KG1 (cell line): ENCODE data around the gene KLHDC1.
"Not testable (repeated sequence)": the region's sequence is repeated elsewhere in the genome, so short reads cannot be mapped to it uniquely, and the experiment has no call there.

Experiments used
- DNase-seq: peaks from one replicate; lab custom pipeline; 2025; lab: John Stamatoyannopoulos, UW

The KLHDC1 gene

GRCh38 chr14:49721733-49722435 is 29.0 kb downstream of the KLHDC1 start:
- not testable (repeated sequence) for DNase-seq

DNA sequence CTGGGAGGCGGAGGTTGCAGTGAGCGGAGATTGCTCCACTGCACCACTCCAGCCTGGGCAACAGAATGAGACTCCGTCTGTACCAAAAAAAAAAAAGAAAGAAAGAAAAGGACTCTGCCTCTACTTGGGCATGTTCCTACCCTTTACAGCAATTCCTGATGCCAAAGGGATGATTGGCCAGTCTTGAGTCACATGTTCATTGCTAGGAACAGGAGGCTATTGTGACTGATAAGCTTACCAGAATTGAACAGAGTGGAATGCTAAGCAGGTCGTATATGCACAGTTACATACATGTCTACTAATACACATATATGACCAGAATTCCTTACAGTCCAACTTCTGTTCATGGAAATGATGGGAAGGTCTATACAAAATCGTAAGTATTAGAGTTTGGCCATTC is 34.3 kb downstream of the KLHDC1 start:
- no peak for DNase-seq

GRCh38 chr14:49732896-49733295 is 40.0 kb downstream of the KLHDC1 start:
- DNase-seq, result no peak

- no peak for DNase-seq
These were observed 40.9 kb downstream of the KLHDC1 start for GRCh38 chr14:49733836-49734235.

DNA sequence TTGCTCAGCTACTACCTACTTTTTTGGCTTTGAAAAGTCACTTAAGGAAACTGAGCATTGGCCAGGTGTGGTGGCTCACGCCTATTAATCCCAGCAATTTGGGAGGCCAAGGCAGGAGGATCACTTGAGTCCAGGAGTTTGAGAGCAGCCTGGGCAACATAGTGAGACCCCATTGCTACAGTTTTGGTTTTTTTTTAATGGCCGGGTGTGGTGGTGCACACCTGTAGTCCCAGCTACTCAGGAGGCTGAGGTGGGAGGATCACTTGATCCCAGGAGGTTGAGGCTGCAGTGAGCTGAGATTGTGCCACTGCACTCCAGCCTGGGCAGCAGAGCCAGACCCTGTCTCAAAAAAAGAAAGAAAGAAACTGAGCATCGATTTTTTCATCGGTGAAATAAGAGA is 42.7 kb downstream of the KLHDC1 start:
- not testable (repeated sequence) for DNase-seq

DNA sequence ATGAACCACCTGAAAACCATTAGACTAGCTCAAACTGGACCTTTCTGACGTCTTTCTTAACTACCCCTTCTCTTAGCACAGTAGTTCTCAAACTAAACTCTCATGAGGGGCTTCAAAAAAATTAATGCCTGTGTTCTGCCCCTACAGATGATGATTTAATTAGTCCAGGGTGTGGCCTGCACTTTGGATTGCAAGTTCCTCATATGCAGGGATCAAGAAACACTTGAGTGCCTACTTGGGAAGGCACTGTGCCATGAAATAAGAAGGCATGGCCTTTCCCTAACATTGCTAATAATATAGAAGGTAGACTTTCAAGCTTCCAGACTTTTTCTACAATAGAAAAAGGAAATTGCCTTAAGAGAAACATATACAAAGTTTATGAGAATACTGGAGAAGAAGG is 52.3 kb downstream of the KLHDC1 start:
- no peak for DNase-seq

DNA sequence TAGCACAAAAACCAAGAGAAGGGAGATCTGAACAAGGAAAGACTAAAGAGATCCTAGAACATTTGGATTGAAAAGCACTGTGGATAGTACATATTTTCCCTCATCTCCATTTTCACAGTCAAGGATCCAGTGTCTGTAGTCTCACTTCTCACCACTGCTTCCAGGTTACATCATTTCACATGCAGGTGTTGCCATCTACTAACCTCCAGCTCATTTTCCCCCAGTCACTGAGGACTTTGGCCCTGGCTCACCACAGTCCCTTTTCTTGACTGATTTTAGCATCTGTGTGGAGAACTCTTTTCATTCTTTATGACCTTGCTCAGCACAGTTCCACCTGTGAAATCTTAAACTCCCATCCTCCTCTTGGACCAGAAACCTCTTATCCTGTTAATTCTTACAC is 53.6 kb downstream of the KLHDC1 start:
- DNase-seq, result not testable (repeated sequence)

DNA sequence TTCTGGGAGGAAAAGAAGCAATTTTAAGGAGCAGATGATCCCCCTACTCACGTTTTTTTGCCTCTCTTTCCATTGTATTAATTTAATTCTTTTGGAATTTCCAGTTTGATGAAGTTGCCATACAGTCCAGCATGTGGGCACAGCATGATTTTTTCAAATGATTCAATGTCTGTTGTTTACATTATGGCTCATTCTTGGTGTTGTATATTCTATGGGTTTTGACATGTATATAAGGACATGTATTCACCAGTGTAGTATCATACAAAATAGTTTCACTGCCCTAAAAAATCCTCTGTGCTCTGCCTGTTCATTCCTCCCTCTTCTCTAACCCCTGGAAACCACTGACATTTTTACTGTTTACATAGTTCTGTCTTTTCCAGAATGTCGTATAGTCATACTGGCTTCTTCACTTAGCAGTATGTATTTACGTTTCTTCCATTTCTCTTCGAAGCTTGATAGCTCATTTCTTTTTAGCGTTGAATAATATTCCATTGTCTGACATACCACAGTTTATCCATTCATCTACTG is 61.7 kb downstream of the KLHDC1 start:
- no peak for DNase-seq

DNA sequence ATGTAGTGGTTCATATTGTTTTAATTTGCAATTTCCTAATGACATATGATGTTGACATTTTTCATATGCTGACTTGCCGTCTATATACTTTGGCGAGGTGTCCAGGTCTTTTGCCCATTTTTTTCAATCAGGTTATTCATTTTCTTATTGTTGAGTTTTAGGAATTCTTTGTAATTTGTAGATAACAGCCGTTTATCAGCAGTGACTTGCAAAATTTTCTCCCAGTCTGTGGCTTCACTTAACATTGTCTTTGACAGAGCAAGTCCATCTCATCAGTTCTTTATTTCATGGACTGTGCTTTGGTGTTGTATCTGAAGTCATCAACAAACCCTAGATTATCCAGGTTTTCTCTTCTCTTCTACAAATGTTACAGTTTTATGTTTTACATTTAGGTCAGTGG is 62.5 kb downstream of the KLHDC1 start:
- no peak for DNase-seq

- no peak for DNase-seq
These were observed 69.1 kb downstream of the KLHDC1 start for GRCh38 chr14:49761839-49762551.

DNA sequence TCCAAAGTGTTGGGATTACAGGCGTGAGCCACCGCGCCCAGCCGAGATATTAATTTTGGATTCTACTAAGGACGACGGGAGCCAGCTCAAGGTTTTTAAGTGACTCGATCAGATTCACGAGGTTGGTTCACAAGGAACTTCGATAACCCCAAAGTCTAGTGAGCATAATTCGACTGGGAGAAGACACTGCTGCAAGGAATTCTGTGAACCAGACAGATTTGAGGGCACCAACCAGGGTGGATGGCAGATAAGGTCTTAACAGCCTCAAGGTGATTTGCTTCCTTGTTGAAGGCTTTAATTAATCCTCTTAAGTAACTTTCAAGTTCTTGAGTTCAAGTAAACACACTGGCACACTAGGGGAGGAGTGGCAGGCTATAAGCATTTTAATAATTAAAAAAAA is 73.9 kb downstream of the KLHDC1 start:
- peak; percentile 45 for DNase-seq

DNA sequence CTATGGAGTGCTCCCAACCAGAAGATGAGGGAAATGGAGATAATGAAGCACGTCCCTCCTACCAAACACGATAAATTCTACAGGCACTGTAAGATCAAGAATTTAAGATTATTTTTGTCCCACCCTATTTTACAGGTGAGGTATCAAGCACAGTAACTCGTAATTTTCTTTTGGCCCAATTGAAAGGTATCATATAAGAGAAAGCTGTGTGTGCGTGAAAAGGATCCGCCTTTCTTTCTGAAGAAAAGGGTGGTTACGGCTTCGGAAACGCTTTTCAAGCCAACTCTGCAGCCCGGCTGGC is 74.3 kb downstream of the KLHDC1 start:
- DNase-seq, result no peak

- DNase-seq, result peak; percentile 74
These were observed 74.8 kb downstream of the KLHDC1 start, which contains the start of gene KLHDC2 for GRCh38 chr14:49767571-49768300. TSS of gene KLHDC2 (plus strand) at chr14:49768153. CDS start at chr14:49768469, 316 bp downstream.

- DNase-seq, result no peak
These were observed 75.6 kb downstream of the KLHDC1 start for GRCh38 chr14:49768301-49769121.

- DNase-seq, result no peak
These were observed 76.3 kb downstream of the KLHDC1 start for GRCh38 chr14:49769171-49769570.

- no peak for DNase-seq
These were observed 76.8 kb downstream of the KLHDC1 start for GRCh38 chr14:49769581-49770211.

DNA sequence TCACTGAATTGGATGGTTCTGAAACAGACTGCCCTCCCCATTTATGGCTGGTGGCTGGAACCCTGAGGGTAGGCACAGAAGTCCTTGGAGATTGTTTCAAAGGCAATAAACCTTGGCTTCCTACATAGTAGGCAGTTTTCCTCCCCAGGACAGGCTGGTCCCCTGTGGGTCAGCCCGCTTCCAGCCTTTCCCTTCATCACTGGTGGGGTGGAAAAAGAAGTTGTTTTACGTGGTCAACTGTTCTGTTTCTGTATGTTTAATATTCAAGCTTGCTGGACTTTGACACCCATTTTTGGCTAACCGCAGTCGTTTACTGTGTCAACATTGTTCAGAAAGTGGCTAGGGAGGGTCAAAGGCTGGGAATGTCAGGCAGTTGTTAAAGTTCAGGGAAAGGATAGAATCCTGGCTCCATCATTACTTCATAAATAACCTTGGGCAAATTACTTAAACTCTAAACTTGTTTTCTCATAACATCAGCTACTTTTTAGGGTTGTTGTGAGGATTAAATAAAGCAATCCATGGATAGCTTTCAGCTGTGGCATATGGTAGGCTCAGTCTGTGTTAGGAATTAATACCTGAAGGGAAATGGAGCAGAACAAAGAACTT is 77.4 kb downstream of the KLHDC1 start:
- no peak for DNase-seq

GRCh38 chr14:49771691-49772090 is 78.8 kb downstream of the KLHDC1 start:
- not testable (repeated sequence) for DNase-seq

GRCh38 chr14:49774106-49774505 is 81.2 kb downstream of the KLHDC1 start:
- no peak for DNase-seq

- no peak for DNase-seq
These were observed 85.5 kb downstream of the KLHDC1 start for GRCh38 chr14:49778421-49778820.

- not testable (repeated sequence) for DNase-seq
These were observed 88.1 kb downstream of the KLHDC1 start for GRCh38 chr14:49781040-49781439.
